ENCODE results near the gene HACL1. TPM values are rescaled to one million over a fixed set of nuclear protein-coding genes. Genes with fewer than 3 reads are reported as not detected.
"Not testable (repeated sequence)": the region's sequence is repeated elsewhere in the genome, so short reads cannot be mapped to it uniquely, and the experiment has no call there.

HACL1 gene
- total RNA-seq, 1 donor from 2014 or later, result 25.0 TPM

- Histone ChIP-seq H3K4me3 (ENCODE audit: low read depth, low read length) (no peak overlapping the region), H3K36me3 (ENCODE audit: control insufficient read depth, insufficient read depth, low read length) (no peaks in the 10 kb centered on the region), H3K27me3 (ENCODE audit: control insufficient read depth, insufficient read depth, low read length) (no peaks in the 10 kb centered on the region)
- FAIRE-seq (peak; percentile 94), DNase-seq (ENCODE audit: low read depth) (peak; percentile 82)
- no peak for TF ChIP-seq CTCF (IDR thresholded peaks at IDR 0.05; ENCODE audit: insufficient read depth, low read length, severe bottlenecking)
Measured at GRCh38 chr3:15610082-15610759, 8.9 kb upstream of the HACL1 start.

GRCh38 chr3:15606434-15606891 is 5.1 kb upstream of the HACL1 start:
- Histone ChIP-seq H3K4me3 (ENCODE audit: low read depth, low read length) (no peak overlapping the region), H3K36me3 (ENCODE audit: control insufficient read depth, insufficient read depth, low read length) (no peaks in the 10 kb centered on the region), H3K27me3 (ENCODE audit: control insufficient read depth, insufficient read depth, low read length) (no peaks in the 10 kb centered on the region)
- DNase-seq (ENCODE audit: low read depth), result peak; percentile 15
- no peak for FAIRE-seq
- no peak for TF ChIP-seq CTCF (IDR thresholded peaks at IDR 0.05; ENCODE audit: insufficient read depth, low read length, severe bottlenecking)

GRCh38 chr3:15604584-15604983 is 3.2 kb upstream of the HACL1 start:
- H3K4me3 ChIP-seq (ENCODE audit: low read depth, low read length); H3K36me3 ChIP-seq (ENCODE audit: control insufficient read depth, insufficient read depth, low read length); DNase-seq (ENCODE audit: low read depth); FAIRE-seq; H3K27me3 ChIP-seq (ENCODE audit: control insufficient read depth, insufficient read depth, low read length): not testable (repeated sequence)

GRCh38 chr3:15602816-15603215 is 1.4 kb upstream of the HACL1 start:
- not testable (repeated sequence) for H3K36me3 ChIP-seq (ENCODE audit: control insufficient read depth, insufficient read depth, low read length); DNase-seq (ENCODE audit: low read depth); H3K27me3 ChIP-seq (ENCODE audit: control insufficient read depth, insufficient read depth, low read length); H3K4me3 ChIP-seq (ENCODE audit: low read depth, low read length); FAIRE-seq

- peak overlapping the region; percentile 78 for H3K4me3 ChIP-seq (ENCODE audit: low read depth, low read length)
- TF ChIP-seq CTCF (IDR thresholded peaks at IDR 0.05; ENCODE audit: insufficient read depth, low read length, severe bottlenecking), result no peak
- H3K36me3 ChIP-seq (ENCODE audit: control insufficient read depth, insufficient read depth, low read length), result peaks cover 2% of the 10 kb centered on the region
- H3K27me3 ChIP-seq (ENCODE audit: control insufficient read depth, insufficient read depth, low read length), result no peaks in the 10 kb centered on the region
- no peak for DNase-seq (ENCODE audit: low read depth)
- FAIRE-seq, result no peak
Measured at GRCh38 chr3:15602146-15602536, 772 bp upstream of the HACL1 start.

- Histone ChIP-seq H3K36me3 (ENCODE audit: control insufficient read depth, insufficient read depth, low read length) (peaks cover 2% of the 10 kb centered on the region), H3K27me3 (ENCODE audit: control insufficient read depth, insufficient read depth, low read length) (no peaks in the 10 kb centered on the region), H3K4me3 (ENCODE audit: low read depth, low read length) (peak overlapping the region; percentile 78)
- TF ChIP-seq CTCF (IDR thresholded peaks at IDR 0.05; ENCODE audit: insufficient read depth, low read length, severe bottlenecking), result no peak
- FAIRE-seq, result no peak
- DNase-seq (ENCODE audit: low read depth), result peak; percentile 43
Measured at GRCh38 chr3:15601046-15601398, 347 bp downstream of the HACL1 start.

GRCh38 chr3:15595955-15596354 is 5.4 kb downstream of the HACL1 start:
- Histone ChIP-seq H3K36me3 (ENCODE audit: control insufficient read depth, insufficient read depth, low read length) (peaks cover 2% of the 10 kb centered on the region), H3K4me3 (ENCODE audit: low read depth, low read length) (no peak overlapping the region), H3K27me3 (ENCODE audit: control insufficient read depth, insufficient read depth, low read length) (no peaks in the 10 kb centered on the region)
- no peak for TF ChIP-seq CTCF (IDR thresholded peaks at IDR 0.05; ENCODE audit: insufficient read depth, low read length, severe bottlenecking)
- FAIRE-seq, result no peak
- DNase-seq (ENCODE audit: low read depth), result no peak

Data from bronchial epithelial cell (primary cell).